Neutrophil (primary cell): ENCODE data around the gene RCVRN.

ENCODE experiments used
- H3K27ac ChIP-seq: fragments of 200-600 bp; sonication (generic); 2 replicates; pipeline ENCODE4 v1.5.1; 2016; ENCODE audit warnings: mild to moderate bottlenecking, moderate library complexity
- H3K27me3 ChIP-seq: fragments of 200-600 bp; sonication (generic); 2 replicates; pipeline ENCODE4 v1.6.0; 2016; ENCODE audit warnings: mild to moderate bottlenecking
- H3K36me3 ChIP-seq: fragments of 200-600 bp; sonication (generic); 2 replicates; pipeline ENCODE4 v1.5.1; 2017
- H3K4me1 ChIP-seq, 2 experiments: fragments of 200-600 bp in 1 of 2; sonication (generic) in 1 of 2; 1 replicate in 1 of 2; 2 replicates in 1 of 2; pipeline versions ENCODE4 v1.5.1 to v1.6.1; 2013 to 2016; ENCODE audit warnings: low read depth in 1 of 2, low read length in 1 of 2, mild to moderate bottlenecking in 1 of 2, moderate library complexity in 1 of 2; ENCODE audit not compliant: control insufficient read depth in 1 of 2, insufficient read depth in 1 of 2
- H3K4me3 ChIP-seq, 2 experiments: fragments of 200-600 bp in 1 of 2; sonication (generic) in 1 of 2; 1 replicate in 1 of 2; 2 replicates in 1 of 2; pipeline ENCODE4 v1.5.1; 2013 to 2016; ENCODE audit warnings: low read depth in 1 of 2, low read length in 1 of 2, mild to moderate bottlenecking in 1 of 2, moderate library complexity in 1 of 2
- H3K9me3 ChIP-seq: fragments of 200-600 bp; sonication (generic); 2 replicates; pipeline ENCODE4 v1.5.1; 2016
- TF ChIP-seq, protein P1 (sequence below): fragments of 200-600 bp; sonication (generic); IDR thresholded peaks from 2 replicates; pipeline ENCODE4 v1.5.1; 2016; ENCODE audit warnings: antibody characterized with exemption

Gene RCVRN

DNA sequence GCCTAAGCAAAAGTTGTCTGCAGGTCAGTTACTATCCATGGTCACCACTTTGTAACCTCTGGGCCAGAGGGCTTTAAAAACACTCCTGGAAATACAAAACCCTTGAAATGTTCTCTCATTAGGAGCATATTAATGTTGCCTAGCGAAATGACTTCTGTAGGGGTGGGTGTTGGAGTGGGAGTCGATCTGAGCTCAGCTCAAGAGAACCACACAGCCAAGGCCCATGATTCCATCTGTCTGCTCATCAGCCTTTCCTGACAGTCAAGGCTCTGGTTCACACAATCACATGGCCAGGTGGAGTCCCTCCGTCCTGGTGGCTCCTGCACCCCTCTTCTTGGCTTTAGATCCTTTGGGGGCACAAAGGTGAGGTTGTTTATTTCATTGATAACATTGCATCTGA, 26.7 kb downstream of the RCVRN start:
- Histone ChIP-seq H3K27me3 (peaks cover 33% of the 10 kb centered on the region), H3K9me3 (peaks cover 7% of the 10 kb centered on the region), H3K4me1 (peaks cover 0 to 8% of the 10 kb centered on the region in 2 experiments), H3K36me3 (no peaks in the 10 kb centered on the region), H3K27ac (no peak overlapping the region), H3K4me3 (no peak overlapping the region)
- TF ChIP-seq, protein P1, sequence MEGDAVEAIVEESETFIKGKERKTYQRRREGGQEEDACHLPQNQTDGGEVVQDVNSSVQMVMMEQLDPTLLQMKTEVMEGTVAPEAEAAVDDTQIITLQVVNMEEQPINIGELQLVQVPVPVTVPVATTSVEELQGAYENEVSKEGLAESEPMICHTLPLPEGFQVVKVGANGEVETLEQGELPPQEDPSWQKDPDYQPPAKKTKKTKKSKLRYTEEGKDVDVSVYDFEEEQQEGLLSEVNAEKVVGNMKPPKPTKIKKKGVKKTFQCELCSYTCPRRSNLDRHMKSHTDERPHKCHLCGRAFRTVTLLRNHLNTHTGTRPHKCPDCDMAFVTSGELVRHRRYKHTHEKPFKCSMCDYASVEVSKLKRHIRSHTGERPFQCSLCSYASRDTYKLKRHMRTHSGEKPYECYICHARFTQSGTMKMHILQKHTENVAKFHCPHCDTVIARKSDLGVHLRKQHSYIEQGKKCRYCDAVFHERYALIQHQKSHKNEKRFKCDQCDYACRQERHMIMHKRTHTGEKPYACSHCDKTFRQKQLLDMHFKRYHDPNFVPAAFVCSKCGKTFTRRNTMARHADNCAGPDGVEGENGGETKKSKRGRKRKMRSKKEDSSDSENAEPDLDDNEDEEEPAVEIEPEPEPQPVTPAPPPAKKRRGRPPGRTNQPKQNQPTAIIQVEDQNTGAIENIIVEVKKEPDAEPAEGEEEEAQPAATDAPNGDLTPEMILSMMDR: no peak

DNA sequence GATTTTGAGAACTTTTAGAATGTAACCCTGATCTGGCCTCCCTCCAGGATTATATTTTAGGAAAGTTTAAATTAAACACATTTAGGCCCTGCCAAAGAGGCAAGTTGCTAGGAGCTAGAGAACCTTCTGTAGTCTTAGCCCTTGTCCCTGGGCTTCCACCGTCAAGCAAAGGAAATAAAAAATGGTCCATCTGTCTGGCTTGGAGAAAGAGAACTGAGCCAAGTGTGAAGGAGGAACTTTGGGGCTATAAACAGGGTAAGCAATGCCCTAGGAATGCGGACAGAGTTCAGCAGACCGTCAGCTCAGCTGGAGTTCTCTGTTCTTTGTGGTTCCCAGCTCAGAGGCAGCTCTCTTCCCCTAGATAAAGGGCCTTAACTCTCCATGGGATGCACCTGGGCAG, 29.6 kb downstream of the RCVRN start:
- Histone ChIP-seq H3K27me3 (peaks cover 33% of the 10 kb centered on the region), H3K27ac (no peak overlapping the region), H3K36me3 (no peaks in the 10 kb centered on the region), H3K9me3 (no peaks in the 10 kb centered on the region), H3K4me1 (peaks cover 6 to 10% of the 10 kb centered on the region in 2 experiments), H3K4me3 (no peak overlapping the region)
- TF ChIP-seq, protein P1: no peak

DNA sequence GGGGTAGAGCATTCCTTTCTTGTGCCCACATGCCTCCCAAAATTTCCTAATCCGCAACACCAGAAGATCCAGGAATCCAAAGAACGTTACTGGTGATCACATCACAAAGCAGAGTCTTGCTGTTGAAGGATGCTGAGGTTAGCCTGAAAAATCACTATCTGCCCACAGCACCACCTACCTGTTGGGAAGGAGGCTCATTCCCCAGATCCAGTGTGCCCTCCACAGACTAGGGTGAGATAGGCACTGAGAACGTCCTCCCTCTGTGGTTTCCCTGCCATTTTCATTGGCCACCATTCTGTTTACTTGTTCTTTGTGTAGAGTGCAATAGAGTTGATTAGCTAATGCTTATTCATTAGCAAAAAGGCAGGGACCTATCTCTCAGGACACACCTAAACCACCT, 30.3 kb downstream of the RCVRN start:
- TF ChIP-seq, protein P1: no peak
- Histone ChIP-seq H3K36me3 (no peaks in the 10 kb centered on the region), H3K27me3 (peaks cover 33% of the 10 kb centered on the region), H3K4me3 (no peak overlapping the region), H3K9me3 (no peaks in the 10 kb centered on the region), H3K4me1 (peaks cover 8% of the 10 kb centered on the region in 2 experiments), H3K27ac (no peak overlapping the region)

DNA sequence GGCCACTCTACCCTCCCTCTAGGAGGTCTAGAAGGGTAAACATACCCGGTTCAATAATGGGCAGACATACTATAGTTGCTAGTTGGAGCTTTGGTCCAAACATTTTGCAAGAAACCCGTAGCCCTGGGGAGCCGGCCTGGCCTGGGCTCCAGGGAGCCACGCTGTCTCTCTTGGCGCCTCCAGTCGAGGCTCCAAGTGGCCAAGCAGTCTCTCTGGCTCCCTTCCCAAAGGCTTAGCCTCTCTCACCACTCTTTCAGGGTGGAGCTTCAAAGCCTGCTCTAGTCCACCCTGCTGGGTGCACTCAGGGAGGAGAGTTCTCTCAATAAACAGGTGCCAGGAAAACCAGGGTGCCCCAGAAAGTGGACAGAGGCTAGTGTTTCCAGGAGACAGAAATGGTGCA, 32.2 kb downstream of the RCVRN start:
- no peaks in the 10 kb centered on the region for H3K9me3 ChIP-seq
- TF ChIP-seq, protein P1: no peak
- no peaks in the 10 kb centered on the region for H3K36me3 ChIP-seq
- H3K27me3 ChIP-seq: peaks cover 33% of the 10 kb centered on the region
- H3K4me1 ChIP-seq: peaks cover 8% of the 10 kb centered on the region in 2 experiments
- no peak overlapping the region for H3K4me3 ChIP-seq
- H3K27ac ChIP-seq: no peak overlapping the region

DNA sequence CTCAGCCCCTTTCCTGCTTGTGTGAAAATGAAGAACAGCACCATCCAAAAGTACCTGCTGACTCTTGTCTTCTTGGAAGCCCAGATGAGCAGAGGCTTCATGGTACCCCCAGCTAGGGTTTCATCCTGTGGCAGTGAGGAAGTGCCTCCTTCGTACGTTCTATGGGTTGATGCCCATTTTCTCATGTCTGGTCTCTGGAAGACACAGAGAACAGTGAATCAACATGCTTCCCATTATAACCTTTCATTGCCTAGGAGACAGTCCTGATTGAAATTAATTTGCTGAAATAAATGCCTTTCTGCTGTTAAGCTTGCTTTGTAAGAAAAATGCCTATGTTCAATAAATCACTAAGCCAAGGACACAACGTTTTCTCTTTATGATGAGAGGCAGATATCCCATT, 36.5 kb downstream of the RCVRN start:
- Histone ChIP-seq H3K9me3 (no peaks in the 10 kb centered on the region), H3K27ac (no peak overlapping the region), H3K36me3 (no peaks in the 10 kb centered on the region), H3K4me1 (peaks cover 23 to 24% of the 10 kb centered on the region in 2 experiments), H3K4me3 (no peak overlapping the region), H3K27me3 (no peaks in the 10 kb centered on the region)
- TF ChIP-seq, protein P1: no peak

DNA sequence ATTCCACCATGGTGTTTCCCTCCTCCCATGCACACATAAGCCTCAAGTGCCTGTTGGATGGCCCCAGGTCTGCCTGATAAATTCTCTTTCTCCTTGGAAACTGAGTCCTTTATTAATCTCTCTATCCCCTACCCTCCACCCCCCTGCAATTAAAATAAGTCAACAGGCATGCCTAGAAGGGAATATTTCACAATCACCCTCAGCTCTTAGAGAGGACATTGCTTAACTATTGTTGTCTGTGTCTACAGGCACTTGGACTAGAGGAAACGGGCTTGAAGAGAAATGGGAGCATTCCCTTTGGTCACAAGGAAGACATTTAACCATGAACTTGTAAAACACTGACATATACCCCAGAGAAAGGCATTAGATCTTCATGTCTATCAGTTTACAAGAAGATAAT, 39.5 kb downstream of the RCVRN start:
- TF ChIP-seq, protein P1: no peak
- H3K36me3 ChIP-seq: no peaks in the 10 kb centered on the region
- no peaks in the 10 kb centered on the region for H3K9me3 ChIP-seq
- no peaks in the 10 kb centered on the region for H3K27me3 ChIP-seq
- no peak overlapping the region for H3K4me3 ChIP-seq
- peaks cover 23 to 28% of the 10 kb centered on the region in 2 experiments for H3K4me1 ChIP-seq
- H3K27ac ChIP-seq: no peak overlapping the region
